GM12878 (cell line): Measurements from ENCODE around the gene CPEB1. TPM values are rescaled to one million over a fixed set of nuclear protein-coding genes. Genes with fewer than 3 reads are reported as not detected.

Source experiments
- ATAC-seq: fragments of 200-7000 bp; cut with Tn5 transposase; 3 replicates; pipeline ENCODE4 v1.9.1; 2020; ENCODE audit warnings: mild to moderate bottlenecking, moderate library complexity
- BruUV-seq: library from RNA; stranded (reverse); fragments of 400-500 nt; replicated peaks from 2 replicates; lab custom pipeline; 2021; lab: Mats Ljungman, UMichigan
- CTCF ChIA-PET: fragments of 300-600 bp; sonication (Branson Sonifier 250); formaldehyde crosslinking; extraction: SDS; loops from one replicate; lab custom pipeline; 2021; ENCODE audit warnings: inconsistent platforms; lab: Yijun Ruan, JAX
- POLR2A ChIA-PET: fragments of 350-600 bp; formaldehyde crosslinking; extraction: SDS; loops from one replicate; lab custom pipeline; 2021; ENCODE audit warnings: inconsistent platforms; lab: Charles Lee
- RAD21 ChIA-PET: fragments of 300-600 bp; sonication (Branson Sonifier 250); formaldehyde crosslinking; loops from one replicate; lab custom pipeline; 2023; ENCODE audit warnings: antibody characterized with exemption; ENCODE audit not compliant: unreplicated experiment; lab: Charles Lee
- SMC1A ChIA-PET: fragments of 300-600 bp; sonication (Branson Sonifier 250); formaldehyde crosslinking; loops from one replicate; lab custom pipeline; 2023; ENCODE audit not compliant: unreplicated experiment, uncharacterized antibody; lab: Charles Lee
- DNase-seq: peaks from one replicate; pipeline ENCODE4 v3.0.0-alpha.2; 2011; ENCODE audit warnings: low read depth, low spot score
- FAIRE-seq: peaks from 3 replicates; lab custom pipeline; 2011; peaks lifted over from hg19 to GRCh38; lab: Jason Lieb, UNC
- H2AFZ ChIP-seq: 2 replicates; pipeline ENCODE4 v1.6.0; 2011; ENCODE audit warnings: low read depth, low read length, control low read depth; ENCODE audit not compliant: control insufficient read depth
- H3K27ac ChIP-seq: 2 replicates; pipeline ENCODE4 v1.5.1; 2011; ENCODE audit warnings: control low read depth; ENCODE audit not compliant: control insufficient read depth, insufficient read depth
- H3K27me3 ChIP-seq, 2 experiments: replicated peaks in 1 of 2; 2 replicates each; pipeline versions ENCODE4 v1.6.0 to v1.6.1; 2011; ENCODE audit warnings: low read length in 1 of 2; ENCODE audit not compliant: control insufficient read depth in 2 of 2, insufficient read depth in 2 of 2
- H3K36me3 ChIP-seq, 2 experiments: 2 replicates each; pipeline ENCODE4 v1.5.1; 2011; ENCODE audit warnings: low read length in 1 of 2; ENCODE audit not compliant: control insufficient read depth in 2 of 2, insufficient read depth in 2 of 2
- H3K4me1 ChIP-seq: 2 replicates; pipeline ENCODE4 v1.6.1; 2011; ENCODE audit warnings: mild to moderate bottlenecking, low read length, moderate library complexity, mixed read lengths; ENCODE audit not compliant: control insufficient read depth, insufficient read depth
- H3K4me2 ChIP-seq: 2 replicates; pipeline ENCODE4 v1.6.0; 2011; ENCODE audit warnings: control low read depth; ENCODE audit not compliant: control insufficient read depth, insufficient read depth
- H3K4me3 ChIP-seq: fragments of 200-600 bp; sonication (generic); 2 replicates; pipeline ENCODE4 v1.5.1; 2016
- H3K79me2 ChIP-seq: 2 replicates; pipeline ENCODE4 v1.6.0; 2011; ENCODE audit warnings: low read length; ENCODE audit not compliant: control insufficient read depth, insufficient read depth
- H3K9ac ChIP-seq: 2 replicates; pipeline ENCODE4 v1.8.0; 2011; ENCODE audit warnings: low read length, control low read depth, mixed read lengths; ENCODE audit not compliant: control insufficient read depth, insufficient read depth
- H3K9me3 ChIP-seq: replicated peaks from 3 replicates; pipeline ENCODE4 v1.5.1; 2011; ENCODE audit warnings: mild to moderate bottlenecking, low read length; ENCODE audit not compliant: control insufficient read depth, insufficient read depth
- H4K20me1 ChIP-seq: 2 replicates; pipeline ENCODE4 v1.6.0; 2011; ENCODE audit not compliant: control insufficient read depth, insufficient read depth
- CBX3 ChIP-seq: fragments of 200-600 bp; sonication (generic); IDR thresholded peaks from 2 replicates; pipeline ENCODE4 v1.6.1; 2016; ENCODE audit warnings: low read depth, borderline replicate concordance
- ETV6 ChIP-seq, 2 experiments: fragments of 450-650 bp in 1 of 2; IDR thresholded peaks in 1 of 2; conservative IDR thresholded peaks in 1 of 2; 2 replicates each; pipeline ENCODE4 v1.6.1; 2014; ENCODE audit warnings: antibody characterized with exemption in 1 of 2, borderline replicate concordance in 1 of 2, low read depth in 1 of 2, mild to moderate bottlenecking in 1 of 2, moderate library complexity in 1 of 2
- HCFC1 ChIP-seq: fragments of 150-350 bp; IDR thresholded peaks from 2 replicates; pipeline ENCODE4 v1.6.1; 2014; ENCODE audit warnings: low read length
- HDAC6 ChIP-seq: fragments of 200-600 bp; sonication (generic); IDR thresholded peaks from one replicate; pipeline ENCODE4 v1.8.0; 2017; ENCODE audit warnings: antibody characterized with exemption; ENCODE audit not compliant: unreplicated experiment
- PML ChIP-seq: IDR thresholded peaks from 2 replicates; pipeline ENCODE4 v1.6.1; 2012; ENCODE audit warnings: low read length, inconsistent platforms
- SREBF1 ChIP-seq: IDR thresholded peaks from 2 replicates; pipeline ENCODE4 v1.6.1; 2012; ENCODE audit warnings: mild to moderate bottlenecking, low read length
- ZNF622 ChIP-seq: fragments of 450-650 bp; IDR thresholded peaks from 2 replicates; pipeline ENCODE4 v1.6.1; 2017; ENCODE audit warnings: mild to moderate bottlenecking, inconsistent platforms
- WGBS: methylation state at CpG from one replicate; pipeline ENCODE4 v1.1.6; 2016; ENCODE audit warnings: low lambda C conversion rate; ENCODE audit not compliant: insufficient replicate concordance, insufficient coverage; ENCODE audit errors: missing lambda C conversion rate; 5-methylcytosine and 5-hydroxymethylcytosine counted together
- in situ Hi-C: fragments of 300-500 bp; cut with MboI; formaldehyde crosslinking; loops from 9 replicates; pipeline ENCODE4 v1.14.3; 2018; ENCODE audit warnings: mixed read lengths
- intact Hi-C: fragments of 100-400 bp; cut with micrococcal nuclease; formaldehyde crosslinking; loops from one replicate; pipeline ENCODE4 v1.14.2; 2022; ENCODE audit not compliant: unreplicated experiment
- polyA plus RNA-seq, 11 experiments: library from polyadenylated mRNA; depleted of rRNA in 4 of 11; unstranded in 6 of 11; stranded (reverse) in 5 of 11; fragments of >200 nt; fragmentation: Nextera tagmentation in 4 of 11; fragmentation: Illumina TruSeq in 1 of 11; extraction: Ambion mirVana in 4 of 11; extraction: Trizol in 1 of 11; gene quantifications; 1 replicate in 1 of 11; 2 replicates in 10 of 11; pipeline versions ENCODE4 v1.2.1 to v1.2.3, GENCODE V29; 2011 to 2016; ENCODE audit warnings: inconsistent platforms in 2 of 11, missing spikeins in 2 of 11, low read depth in 1 of 11
- total RNA-seq, 4 experiments: library from RNA; depleted of rRNA in 3 of 4; stranded (reverse); fragments of >200 nt in 3 of 4; fragmentation: Illumina TruSeq in 1 of 4; extraction: Trizol in 1 of 4; gene quantifications; 2 replicates each; pipeline versions ENCODE4 v1.2.1 to v1.2.3, GENCODE V29; 2013 to 2021
- TF ChIP-seq, protein P1 (sequence below): fragments of 150-350 bp; IDR thresholded peaks from 2 replicates; pipeline ENCODE4 v1.6.1; 2016; ENCODE audit warnings: low read depth, low read length
- TF ChIP-seq, protein P2 (sequence below): fragments of 450-650 bp; IDR thresholded peaks from 2 replicates; pipeline ENCODE4 v1.6.1; 2017; ENCODE audit warnings: borderline replicate concordance
- TF ChIP-seq, protein P3 (sequence below): fragments of 450-650 bp; IDR thresholded peaks from 2 replicates; pipeline ENCODE4 v1.6.1; 2018; ENCODE audit warnings: mild to moderate bottlenecking, low read depth, moderate library complexity; ENCODE audit not compliant: partially characterized antibody
- TF ChIP-seq, protein P4 (sequence below): IDR thresholded peaks from 2 replicates; pipeline ENCODE4 v1.6.1; 2011; ENCODE audit warnings: borderline replicate concordance, low read depth, mild to moderate bottlenecking, moderate library complexity, low read length; ENCODE audit not compliant: insufficient read depth, poor library complexity, severe bottlenecking

CPEB1 gene
- total and polyA plus RNA-seq, 10 of the 15 experiments (the other 5 are each of a cell fraction or from before 2014, with no cell fraction given) = 0.05 to 1.1 (median 0.46) TPM

DNA sequence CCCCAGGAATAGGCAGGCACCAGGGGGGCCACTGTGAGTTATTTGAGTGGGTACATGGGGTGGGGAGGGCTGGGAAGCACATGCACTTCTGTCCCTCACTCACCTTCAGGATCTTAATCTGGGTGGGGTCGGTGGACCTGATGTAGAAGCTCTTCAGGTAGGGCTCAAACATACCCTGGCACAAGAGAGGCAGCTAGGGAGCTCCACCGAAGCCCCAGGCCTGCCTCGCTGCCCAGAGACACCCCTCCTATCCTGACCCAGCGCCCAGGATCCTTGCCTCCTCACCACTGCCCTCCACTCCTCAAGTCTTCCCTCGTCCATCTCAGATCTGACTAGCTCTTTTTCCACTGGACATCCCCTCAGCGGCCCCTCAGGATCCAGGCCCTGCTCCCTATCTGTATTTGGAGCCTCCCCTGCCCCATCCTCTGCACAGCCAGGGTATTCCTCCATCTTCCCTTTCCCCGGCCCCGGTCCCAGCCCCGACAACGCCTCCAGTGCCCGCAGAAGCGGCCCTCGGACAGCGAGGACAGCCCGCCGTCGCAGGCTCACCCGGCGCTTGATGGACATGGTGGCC is 32.5 kb upstream of the CPEB1 start:
- Histone ChIP-seq H3K27ac (no peak overlapping the region), H3K79me2 (no peaks in the 10 kb centered on the region), H4K20me1 (no peaks in the 10 kb centered on the region), H3K4me3 (0 out of 2 replicates have a peak overlapping the region, but pooled peaks have one; percentile 11), H3K4me2 (peak overlapping the region; percentile 44; the same call in 1 of the 2 replicates), H3K36me3 (no peaks in the 10 kb centered on the region), H2AFZ (peak overlapping the region; percentile 44; the same call in 1 of the 2 replicates), H3K9me3 (no peaks in the 10 kb centered on the region; the same call in 2 of the 3 replicates), H3K4me1 (no peaks in the 10 kb centered on the region), H3K9ac (no peak overlapping the region), H3K27me3 (no peaks in the 10 kb centered on the region; a peak in 1 of 4 replicates)
- ChIA-PET SMC1A (interaction anchor here (1.1 kb wide), 1 partner anchor 54 kb away, joined by 3 read pairs; no protein-coding TSS in a partner anchor), CTCF (no interaction called here), RAD21 (no interaction called here), POLR2A (no interaction called here)
- FAIRE-seq (no peak), ATAC-seq (no peak), DNase-seq (no peak)
- 65% methylated on average over 19 of the region's 19 CpGs for WGBS
- BruUV-seq = no TSS peak
- TF ChIP-seq, protein P1, sequence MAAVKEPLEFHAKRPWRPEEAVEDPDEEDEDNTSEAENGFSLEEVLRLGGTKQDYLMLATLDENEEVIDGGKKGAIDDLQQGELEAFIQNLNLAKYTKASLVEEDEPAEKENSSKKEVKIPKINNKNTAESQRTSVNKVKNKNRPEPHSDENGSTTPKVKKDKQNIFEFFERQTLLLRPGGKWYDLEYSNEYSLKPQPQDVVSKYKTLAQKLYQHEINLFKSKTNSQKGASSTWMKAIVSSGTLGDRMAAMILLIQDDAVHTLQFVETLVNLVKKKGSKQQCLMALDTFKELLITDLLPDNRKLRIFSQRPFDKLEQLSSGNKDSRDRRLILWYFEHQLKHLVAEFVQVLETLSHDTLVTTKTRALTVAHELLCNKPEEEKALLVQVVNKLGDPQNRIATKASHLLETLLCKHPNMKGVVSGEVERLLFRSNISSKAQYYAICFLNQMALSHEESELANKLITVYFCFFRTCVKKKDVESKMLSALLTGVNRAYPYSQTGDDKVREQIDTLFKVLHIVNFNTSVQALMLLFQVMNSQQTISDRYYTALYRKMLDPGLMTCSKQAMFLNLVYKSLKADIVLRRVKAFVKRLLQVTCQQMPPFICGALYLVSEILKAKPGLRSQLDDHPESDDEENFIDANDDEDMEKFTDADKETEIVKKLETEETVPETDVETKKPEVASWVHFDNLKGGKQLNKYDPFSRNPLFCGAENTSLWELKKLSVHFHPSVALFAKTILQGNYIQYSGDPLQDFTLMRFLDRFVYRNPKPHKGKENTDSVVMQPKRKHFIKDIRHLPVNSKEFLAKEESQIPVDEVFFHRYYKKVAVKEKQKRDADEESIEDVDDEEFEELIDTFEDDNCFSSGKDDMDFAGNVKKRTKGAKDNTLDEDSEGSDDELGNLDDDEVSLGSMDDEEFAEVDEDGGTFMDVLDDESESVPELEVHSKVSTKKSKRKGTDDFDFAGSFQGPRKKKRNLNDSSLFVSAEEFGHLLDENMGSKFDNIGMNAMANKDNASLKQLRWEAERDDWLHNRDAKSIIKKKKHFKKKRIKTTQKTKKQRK = no peak
- TF ChIP-seq PML = no peak
- TF ChIP-seq CBX3 = no peak
- TF ChIP-seq, protein P2, sequence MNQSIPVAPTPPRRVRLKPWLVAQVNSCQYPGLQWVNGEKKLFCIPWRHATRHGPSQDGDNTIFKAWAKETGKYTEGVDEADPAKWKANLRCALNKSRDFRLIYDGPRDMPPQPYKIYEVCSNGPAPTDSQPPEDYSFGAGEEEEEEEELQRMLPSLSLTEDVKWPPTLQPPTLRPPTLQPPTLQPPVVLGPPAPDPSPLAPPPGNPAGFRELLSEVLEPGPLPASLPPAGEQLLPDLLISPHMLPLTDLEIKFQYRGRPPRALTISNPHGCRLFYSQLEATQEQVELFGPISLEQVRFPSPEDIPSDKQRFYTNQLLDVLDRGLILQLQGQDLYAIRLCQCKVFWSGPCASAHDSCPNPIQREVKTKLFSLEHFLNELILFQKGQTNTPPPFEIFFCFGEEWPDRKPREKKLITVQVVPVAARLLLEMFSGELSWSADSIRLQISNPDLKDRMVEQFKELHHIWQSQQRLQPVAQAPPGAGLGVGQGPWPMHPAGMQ = no peak
- TF ChIP-seq HCFC1 = no peak
- no peak for TF ChIP-seq HDAC6
- no peak for TF ChIP-seq ZNF622
- TF ChIP-seq, protein P3, sequence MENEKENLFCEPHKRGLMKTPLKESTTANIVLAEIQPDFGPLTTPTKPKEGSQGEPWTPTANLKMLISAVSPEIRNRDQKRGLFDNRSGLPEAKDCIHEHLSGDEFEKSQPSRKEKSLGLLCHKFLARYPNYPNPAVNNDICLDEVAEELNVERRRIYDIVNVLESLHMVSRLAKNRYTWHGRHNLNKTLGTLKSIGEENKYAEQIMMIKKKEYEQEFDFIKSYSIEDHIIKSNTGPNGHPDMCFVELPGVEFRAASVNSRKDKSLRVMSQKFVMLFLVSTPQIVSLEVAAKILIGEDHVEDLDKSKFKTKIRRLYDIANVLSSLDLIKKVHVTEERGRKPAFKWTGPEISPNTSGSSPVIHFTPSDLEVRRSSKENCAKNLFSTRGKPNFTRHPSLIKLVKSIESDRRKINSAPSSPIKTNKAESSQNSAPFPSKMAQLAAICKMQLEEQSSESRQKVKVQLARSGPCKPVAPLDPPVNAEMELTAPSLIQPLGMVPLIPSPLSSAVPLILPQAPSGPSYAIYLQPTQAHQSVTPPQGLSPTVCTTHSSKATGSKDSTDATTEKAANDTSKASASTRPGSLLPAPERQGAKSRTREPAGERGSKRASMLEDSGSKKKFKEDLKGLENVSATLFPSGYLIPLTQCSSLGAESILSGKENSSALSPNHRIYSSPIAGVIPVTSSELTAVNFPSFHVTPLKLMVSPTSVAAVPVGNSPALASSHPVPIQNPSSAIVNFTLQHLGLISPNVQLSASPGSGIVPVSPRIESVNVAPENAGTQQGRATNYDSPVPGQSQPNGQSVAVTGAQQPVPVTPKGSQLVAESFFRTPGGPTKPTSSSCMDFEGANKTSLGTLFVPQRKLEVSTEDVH = no peak
- no peak for TF ChIP-seq ETV6 (conservative IDR thresholded peaks at IDR 0.05 in 1 of 2, IDR thresholded peaks at IDR 0.05 in 1 of 2; ENCODE audit: borderline replicate concordance in 1 of 2, low read depth in 1 of 2)
- TF ChIP-seq SREBF1 = no peak
- TF ChIP-seq, protein P4, sequence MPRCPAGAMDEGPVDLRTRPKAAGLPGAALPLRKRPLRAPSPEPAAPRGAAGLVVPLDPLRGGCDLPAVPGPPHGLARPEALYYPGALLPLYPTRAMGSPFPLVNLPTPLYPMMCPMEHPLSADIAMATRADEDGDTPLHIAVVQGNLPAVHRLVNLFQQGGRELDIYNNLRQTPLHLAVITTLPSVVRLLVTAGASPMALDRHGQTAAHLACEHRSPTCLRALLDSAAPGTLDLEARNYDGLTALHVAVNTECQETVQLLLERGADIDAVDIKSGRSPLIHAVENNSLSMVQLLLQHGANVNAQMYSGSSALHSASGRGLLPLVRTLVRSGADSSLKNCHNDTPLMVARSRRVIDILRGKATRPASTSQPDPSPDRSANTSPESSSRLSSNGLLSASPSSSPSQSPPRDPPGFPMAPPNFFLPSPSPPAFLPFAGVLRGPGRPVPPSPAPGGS = no peak
- intact Hi-C loops (no loop called here), in situ Hi-C loops (no loop called here)
